GM23248 (cell line): Measurements from ENCODE around the gene IGIP.

Experiments used
- EZH2 ChIP-seq: fragments of 200-600 bp; sonication (generic); IDR thresholded peaks from 2 replicates; pipeline ENCODE4 v1.6.1; 2018; ENCODE audit warnings: antibody characterized with exemption, mild to moderate bottlenecking; ENCODE audit not compliant: insufficient read depth, poor library complexity, severe bottlenecking
- EZH2phosphoT487 ChIP-seq: fragments of 200-600 bp; sonication (generic); IDR thresholded peaks from 2 replicates; pipeline ENCODE4 v1.6.1; 2018; ENCODE audit warnings: antibody characterized with exemption, moderate library complexity, mild to moderate bottlenecking, low read depth; ENCODE audit not compliant: insufficient read depth

DNA sequence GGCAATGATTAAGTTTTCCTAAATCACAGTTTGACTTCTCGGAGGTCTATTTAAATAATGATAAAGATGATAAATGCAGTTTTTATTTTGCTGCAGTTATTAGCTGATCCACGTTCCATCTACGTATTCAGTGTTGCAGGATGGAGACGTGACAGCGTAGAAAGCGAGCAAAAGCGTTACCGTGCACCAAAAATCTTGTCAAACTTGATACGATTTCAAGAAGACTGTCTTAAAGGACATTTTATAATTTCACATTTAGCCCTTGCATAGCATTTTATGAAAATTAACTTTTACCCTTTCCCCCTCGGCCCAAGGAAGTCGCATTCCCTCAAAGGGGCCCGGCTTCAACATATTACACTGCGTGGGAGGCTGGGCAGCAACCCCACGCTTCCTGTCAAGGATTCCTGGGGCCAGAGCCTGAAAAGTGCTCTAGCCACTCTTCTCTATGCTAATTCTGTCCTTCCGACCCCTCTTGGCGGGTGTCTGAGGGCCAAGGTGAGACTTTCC lies 18.9 kb upstream of the IGIP start:
- TF ChIP-seq EZH2 (no peak), EZH2phosphoT487 (no peak)
